ENCODE results near the gene DLG2. TPM values are rescaled to one million over a fixed set of nuclear protein-coding genes. Genes with fewer than 3 reads are reported as not detected.
A peak's percentile ranks its signal among the peaks of the same experiment; 100 is the strongest.

DLG2 gene
- total RNA-seq, 1 donor from 2014 or later = 2.1 TPM

GRCh38 chr11:84648471-84648870 is 978.7 kb downstream of the DLG2 start:
- no peaks in the 10 kb centered on the region for H3K4me1 Mint-ChIP-seq (ENCODE audit: low read depth)
- no peaks in the 10 kb centered on the region for H3K27me3 Mint-ChIP-seq (ENCODE audit: insufficient read depth)
- peaks cover 8% of the 10 kb centered on the region for H3K9me3 Mint-ChIP-seq
- intact Hi-C loops (cut with micrococcal nuclease) = no loop called here
- no peak overlapping the region for H3K27ac Mint-ChIP-seq
- H3K36me3 Mint-ChIP-seq (ENCODE audit: low read depth) = no peaks in the 10 kb centered on the region
- H3K4me3 Mint-ChIP-seq = no peak overlapping the region
- DNase-seq (ENCODE audit: low spot score) = no peak

- Mint-ChIP-seq H3K4me1 (ENCODE audit: low read depth) (no peaks in the 10 kb centered on the region), H3K4me3 (no peak overlapping the region), H3K27ac (no peak overlapping the region), H3K27me3 (ENCODE audit: insufficient read depth) (no peaks in the 10 kb centered on the region), H3K9me3 (no peaks in the 10 kb centered on the region), H3K36me3 (ENCODE audit: low read depth) (no peaks in the 10 kb centered on the region)
- no peak for DNase-seq (ENCODE audit: low spot score)
- intact Hi-C loops (cut with micrococcal nuclease) = no loop called here
These were observed 981.0 kb downstream of the DLG2 start for GRCh38 chr11:84645988-84646694.

- no peaks in the 10 kb centered on the region for H3K9me3 Mint-ChIP-seq
- no peaks in the 10 kb centered on the region for H3K27me3 Mint-ChIP-seq (ENCODE audit: insufficient read depth)
- H3K4me1 Mint-ChIP-seq (ENCODE audit: low read depth) = no peaks in the 10 kb centered on the region
- no peak for DNase-seq (ENCODE audit: low spot score)
- H3K27ac Mint-ChIP-seq = no peak overlapping the region
- intact Hi-C loops (cut with micrococcal nuclease) = no loop called here
- no peaks in the 10 kb centered on the region for H3K36me3 Mint-ChIP-seq (ENCODE audit: low read depth)
- H3K4me3 Mint-ChIP-seq = no peak overlapping the region
These were observed 984.6 kb downstream of the DLG2 start for GRCh38 chr11:84642500-84642899.

- DNase-seq (ENCODE audit: low spot score) = no peak
- H3K36me3 Mint-ChIP-seq (ENCODE audit: low read depth) = no peaks in the 10 kb centered on the region
- intact Hi-C loops (cut with micrococcal nuclease) = no loop called here
- no peaks in the 10 kb centered on the region for H3K4me1 Mint-ChIP-seq (ENCODE audit: low read depth)
- no peaks in the 10 kb centered on the region for H3K9me3 Mint-ChIP-seq
- H3K27ac Mint-ChIP-seq = no peak overlapping the region
- no peak overlapping the region for H3K4me3 Mint-ChIP-seq
- H3K27me3 Mint-ChIP-seq (ENCODE audit: insufficient read depth) = no peaks in the 10 kb centered on the region
These were observed 992.8 kb downstream of the DLG2 start for GRCh38 chr11:84634309-84634708.

GRCh38 chr11:84628871-84629620 is 998.1 kb downstream of the DLG2 start:
- H3K27ac Mint-ChIP-seq = no peak overlapping the region
- H3K4me1 Mint-ChIP-seq (ENCODE audit: low read depth) = no peaks in the 10 kb centered on the region
- intact Hi-C loops (cut with micrococcal nuclease) = no loop called here
- H3K36me3 Mint-ChIP-seq (ENCODE audit: low read depth) = no peaks in the 10 kb centered on the region
- DNase-seq (ENCODE audit: low spot score) = no peak
- H3K4me3 Mint-ChIP-seq = no peak overlapping the region
- no peaks in the 10 kb centered on the region for H3K9me3 Mint-ChIP-seq
- no peaks in the 10 kb centered on the region for H3K27me3 Mint-ChIP-seq (ENCODE audit: insufficient read depth)

- intact Hi-C loops (cut with micrococcal nuclease) = no loop called here
- Mint-ChIP-seq H3K4me1 (ENCODE audit: low read depth) (no peaks in the 10 kb centered on the region), H3K27me3 (ENCODE audit: insufficient read depth) (no peaks in the 10 kb centered on the region), H3K27ac (no peak overlapping the region), H3K9me3 (peaks cover 3% of the 10 kb centered on the region), H3K36me3 (ENCODE audit: low read depth) (no peaks in the 10 kb centered on the region), H3K4me3 (no peak overlapping the region)
- DNase-seq (ENCODE audit: low spot score) = no peak
These were observed 1000.9 kb downstream of the DLG2 start for GRCh38 chr11:84626256-84626655.

GRCh38 chr11:84612645-84613044 is 1014.5 kb downstream of the DLG2 start:
- Mint-ChIP-seq H3K9me3 (peaks cover 4% of the 10 kb centered on the region), H3K27ac (peak overlapping the region; percentile 3), H3K36me3 (ENCODE audit: low read depth) (no peaks in the 10 kb centered on the region), H3K27me3 (ENCODE audit: insufficient read depth) (no peaks in the 10 kb centered on the region), H3K4me1 (ENCODE audit: low read depth) (no peaks in the 10 kb centered on the region), H3K4me3 (no peak overlapping the region)
- intact Hi-C loops (cut with micrococcal nuclease) = no loop called here
- DNase-seq (ENCODE audit: low spot score) = no peak

GRCh38 chr11:84608837-84609196 is 1018.3 kb downstream of the DLG2 start:
- Mint-ChIP-seq H3K27me3 (ENCODE audit: insufficient read depth) (no peaks in the 10 kb centered on the region), H3K4me1 (ENCODE audit: low read depth) (no peaks in the 10 kb centered on the region), H3K27ac (no peak overlapping the region), H3K9me3 (peaks cover 4% of the 10 kb centered on the region), H3K36me3 (ENCODE audit: low read depth) (no peaks in the 10 kb centered on the region), H3K4me3 (no peak overlapping the region)
- no peak for DNase-seq (ENCODE audit: low spot score)
- intact Hi-C loops (cut with micrococcal nuclease) = no loop called here

GRCh38 chr11:84607975-84608836 is 1018.9 kb downstream of the DLG2 start:
- H3K9me3 Mint-ChIP-seq = peaks cover 4% of the 10 kb centered on the region
- intact Hi-C loops (cut with micrococcal nuclease) = no loop called here

GRCh38 chr11:84594602-84595001 is 1032.5 kb downstream of the DLG2 start:
- H3K4me3 Mint-ChIP-seq = no peak overlapping the region
- no peak for DNase-seq (ENCODE audit: low spot score)
- no peaks in the 10 kb centered on the region for H3K27me3 Mint-ChIP-seq (ENCODE audit: insufficient read depth)
- H3K9me3 Mint-ChIP-seq = peaks cover 2% of the 10 kb centered on the region
- intact Hi-C loops (cut with micrococcal nuclease) = no loop called here
- H3K36me3 Mint-ChIP-seq (ENCODE audit: low read depth) = no peaks in the 10 kb centered on the region
- no peak overlapping the region for H3K27ac Mint-ChIP-seq
- no peaks in the 10 kb centered on the region for H3K4me1 Mint-ChIP-seq (ENCODE audit: low read depth)

More at GRCh38 chr11:84607975-84608836, 1018.9 kb downstream of the DLG2 start:
- Mint-ChIP-seq H3K27me3 (ENCODE audit: insufficient read depth) (no peaks in the 10 kb centered on the region), H3K4me1 (ENCODE audit: low read depth) (no peaks in the 10 kb centered on the region), H3K27ac (no peak overlapping the region), H3K36me3 (ENCODE audit: low read depth) (no peaks in the 10 kb centered on the region), H3K4me3 (no peak overlapping the region)
- DNase-seq (ENCODE audit: low spot score) = no peak

- H3K36me3 Mint-ChIP-seq (ENCODE audit: low read depth) = no peaks in the 10 kb centered on the region
- no peak overlapping the region for H3K27ac Mint-ChIP-seq
- peaks cover 2% of the 10 kb centered on the region for H3K9me3 Mint-ChIP-seq
- H3K4me1 Mint-ChIP-seq (ENCODE audit: low read depth) = no peaks in the 10 kb centered on the region
- no peaks in the 10 kb centered on the region for H3K27me3 Mint-ChIP-seq (ENCODE audit: insufficient read depth)
- intact Hi-C loops (cut with micrococcal nuclease) = no loop called here
- DNase-seq (ENCODE audit: low spot score) = no peak
- no peak overlapping the region for H3K4me3 Mint-ChIP-seq
These were observed 1037.0 kb downstream of the DLG2 start for GRCh38 chr11:84590106-84590505.

GRCh38 chr11:84588131-84588829 is 1038.9 kb downstream of the DLG2 start:
- Mint-ChIP-seq H3K27ac (no peak overlapping the region), H3K27me3 (ENCODE audit: insufficient read depth) (no peaks in the 10 kb centered on the region)

More at GRCh38 chr11:84588131-84588829, 1038.9 kb downstream of the DLG2 start:
- Mint-ChIP-seq H3K36me3 (ENCODE audit: low read depth) (no peaks in the 10 kb centered on the region), H3K4me3 (no peak overlapping the region), H3K9me3 (no peaks in the 10 kb centered on the region), H3K4me1 (ENCODE audit: low read depth) (no peaks in the 10 kb centered on the region)
- intact Hi-C loops (cut with micrococcal nuclease) = no loop called here
- no peak for DNase-seq (ENCODE audit: low spot score)
